Subcutaneous adipose tissue (tissue), 4 donors: ENCODE results near the gene NCKAP5L. TPM values are rescaled to one million over a fixed set of nuclear protein-coding genes. Genes with fewer than 3 reads are reported as not detected.

Source experiments
- CTCF ChIP-seq: fragments of 450-650 bp; IDR thresholded peaks from one replicate; pipeline ENCODE4 v1.5.1; 2016; ENCODE audit warnings: low read depth, mild to moderate bottlenecking, control low read depth, antibody characterized with exemption, moderate library complexity
- total RNA-seq, 4 donors: library from RNA; depleted of rRNA; stranded (reverse); fragments of >200 nt; gene quantifications; one replicate each; pipeline ENCODE4 v1.1.0, GENCODE V29; 2016

The NCKAP5L gene
- total RNA-seq, 4 donors from 2014 or later = 9.1 to 23.9 (median 13.0) TPM

- TF ChIP-seq CTCF = no peak
Measured at GRCh38 chr12:49873361-49873934, 45.2 kb upstream of the NCKAP5L start.

GRCh38 chr12:49872781-49873181, 44.6 kb upstream of the NCKAP5L start:
- no peak for TF ChIP-seq CTCF

- TF ChIP-seq CTCF = no peak
Measured at GRCh38 chr12:49872381-49872780, 44.2 kb upstream of the NCKAP5L start.

GRCh38 chr12:49871263-49871561, 43.0 kb upstream of the NCKAP5L start:
- TF ChIP-seq CTCF = no peak

- no peak for TF ChIP-seq CTCF
Measured at GRCh38 chr12:49870501-49871262, 42.5 kb upstream of the NCKAP5L start.

- no peak for TF ChIP-seq CTCF
Measured at GRCh38 chr12:49869816-49870500, 41.7 kb upstream of the NCKAP5L start.

GRCh38 chr12:49868952-49869815, 41.0 kb upstream of the NCKAP5L start:
- TF ChIP-seq CTCF = no peak
